WTC11 (cell line): ENCODE measurements around the gene KIFC3. TPM values are rescaled to one million over a fixed set of nuclear protein-coding genes. Genes with fewer than 3 reads are reported as not detected.

Experiments
- ATAC-seq: fragments of 200-7000 bp; cut with Tn5 transposase; 2 replicates; pipeline ENCODE4 v1.10.0; 2021; ENCODE audit warnings: mild to moderate bottlenecking, moderate library complexity
- CTCF ChIA-PET: fragments of 300-600 bp; sonication (Branson Sonifier 250); formaldehyde crosslinking; loops from one replicate; lab custom pipeline; 2021; ENCODE audit warnings: antibody characterized with exemption; lab: Charles Lee
- POLR2A ChIA-PET: fragments of 350-600 bp; sonication (Branson Sonifier 250); formaldehyde crosslinking; loops from one replicate; lab custom pipeline; 2021; ENCODE audit warnings: antibody characterized with exemption; lab: Charles Lee
- DNase-seq: peaks from one replicate; pipeline ENCODE4 v3.0.0; 2021; ENCODE audit warnings: low spot score
- H3K27ac Mint-ChIP-seq: 2 replicates; pipeline ENCODE4 v1.8.0; 2021; ENCODE audit warnings: mixed read lengths
- H3K27me3 Mint-ChIP-seq: 2 replicates; pipeline ENCODE4 v1.8.0; 2021; ENCODE audit warnings: low read depth, mild to moderate bottlenecking, moderate library complexity, mixed read lengths
- H3K36me3 Mint-ChIP-seq: 2 replicates; pipeline ENCODE4 v1.8.0; 2021; ENCODE audit warnings: mixed read lengths
- H3K4me1 Mint-ChIP-seq: 2 replicates; pipeline ENCODE4 v1.8.0; 2022; ENCODE audit warnings: mixed read lengths
- H3K4me3 Mint-ChIP-seq: 2 replicates; pipeline ENCODE4 v1.8.0; 2021; ENCODE audit warnings: mild to moderate bottlenecking, moderate library complexity, mixed read lengths
- H3K9me3 Mint-ChIP-seq: 2 replicates; pipeline ENCODE4 v1.8.0; 2021; ENCODE audit warnings: mixed read lengths
- CREM ChIP-seq: sonication (generic); formaldehyde crosslinking; IDR thresholded peaks from 2 replicates; pipeline ENCODE4 v1.8.1; 2022; ENCODE audit warnings: mild to moderate bottlenecking, missing genetic modification reagents, moderate library complexity
- EMX1 ChIP-seq: fragments of 250-450 bp; sonication (Bioruptor Pico); IDR thresholded peaks from 2 replicates; pipeline ENCODE4 v1.8.0; 2021; ENCODE audit warnings: mild to moderate bottlenecking
- ETV6 ChIP-seq: sonication (generic); formaldehyde crosslinking; IDR thresholded peaks from 2 replicates; pipeline ENCODE4 v1.8.1; 2022; ENCODE audit warnings: mild to moderate bottlenecking, missing genetic modification reagents
- FOXK1 ChIP-seq: sonication (generic); formaldehyde crosslinking; IDR thresholded peaks from 2 replicates; pipeline ENCODE4 v1.8.0; 2022; ENCODE audit warnings: mild to moderate bottlenecking, moderate library complexity, missing genetic modification reagents
- GABPB1 ChIP-seq: sonication (generic); formaldehyde crosslinking; IDR thresholded peaks from 2 replicates; pipeline ENCODE4 v1.8.1; 2023; ENCODE audit warnings: mild to moderate bottlenecking, missing genetic modification reagents
- GRHL2 ChIP-seq: fragments of 250-450 bp; sonication (Bioruptor Pico); IDR thresholded peaks from 2 replicates; pipeline ENCODE4 v1.8.0; 2022; ENCODE audit warnings: mild to moderate bottlenecking, moderate library complexity; ENCODE audit not compliant: insufficient replicate concordance, severe bottlenecking
- IRF2 ChIP-seq: sonication (generic); formaldehyde crosslinking; IDR thresholded peaks from 2 replicates; pipeline ENCODE4 v1.8.0; 2022; ENCODE audit warnings: low read depth, missing genetic modification reagents, borderline replicate concordance
- ZBTB21 ChIP-seq: sonication (generic); formaldehyde crosslinking; IDR thresholded peaks from 2 replicates; pipeline ENCODE4 v1.8.1; 2023; ENCODE audit warnings: mild to moderate bottlenecking, missing genetic modification reagents, borderline replicate concordance
- ZNF232 ChIP-seq: sonication (generic); formaldehyde crosslinking; IDR thresholded peaks from 2 replicates; pipeline ENCODE4 v1.8.0; 2022; ENCODE audit warnings: mild to moderate bottlenecking, missing genetic modification reagents
- total RNA-seq: library from RNA; stranded (reverse); gene quantifications from 3 replicates; pipeline ENCODE4 v1.2.3, GENCODE V29; 2021
- TF ChIP-seq, protein P1 (sequence below): sonication (generic); formaldehyde crosslinking; IDR thresholded peaks from 2 replicates; pipeline ENCODE4 v1.8.0; 2022; ENCODE audit warnings: mild to moderate bottlenecking, missing genetic modification reagents
- TF ChIP-seq, protein P2 (sequence below): fragments of 250-450 bp; sonication (Bioruptor Pico); conservative IDR thresholded peaks from 2 replicates; pipeline ENCODE4 v1.9.0; 2021; ENCODE audit warnings: mild to moderate bottlenecking
- TF ChIP-seq, protein P3 (sequence below): sonication (generic); formaldehyde crosslinking; IDR thresholded peaks from 2 replicates; pipeline ENCODE4 v1.8.0; 2022; ENCODE audit warnings: mild to moderate bottlenecking, missing genetic modification reagents
- TF ChIP-seq, protein P4 (sequence below): sonication (generic); formaldehyde crosslinking; IDR thresholded peaks from 2 replicates; pipeline ENCODE4 v1.8.0; 2022; ENCODE audit warnings: mild to moderate bottlenecking, missing genetic modification reagents
- TF ChIP-seq, protein P5 (sequence below): sonication (generic); formaldehyde crosslinking; IDR thresholded peaks from 2 replicates; pipeline ENCODE4 v1.8.1; 2022; ENCODE audit warnings: low read depth, mild to moderate bottlenecking, moderate library complexity, missing genetic modification reagents, borderline replicate concordance
- TF ChIP-seq, protein P6 (sequence below): fragments of 250-450 bp; sonication (Bioruptor Pico); IDR thresholded peaks from 2 replicates; pipeline ENCODE4 v2.1.2; 2022; ENCODE audit warnings: mild to moderate bottlenecking, moderate library complexity
- TF ChIP-seq, protein P7 (sequence below): sonication (generic); formaldehyde crosslinking; IDR thresholded peaks from 2 replicates; pipeline ENCODE4 v1.8.0; 2023; ENCODE audit warnings: mild to moderate bottlenecking, missing genetic modification reagents

Gene KIFC3
- total RNA-seq, 1 experiment from 2014 or later: 11.6 TPM

DNA sequence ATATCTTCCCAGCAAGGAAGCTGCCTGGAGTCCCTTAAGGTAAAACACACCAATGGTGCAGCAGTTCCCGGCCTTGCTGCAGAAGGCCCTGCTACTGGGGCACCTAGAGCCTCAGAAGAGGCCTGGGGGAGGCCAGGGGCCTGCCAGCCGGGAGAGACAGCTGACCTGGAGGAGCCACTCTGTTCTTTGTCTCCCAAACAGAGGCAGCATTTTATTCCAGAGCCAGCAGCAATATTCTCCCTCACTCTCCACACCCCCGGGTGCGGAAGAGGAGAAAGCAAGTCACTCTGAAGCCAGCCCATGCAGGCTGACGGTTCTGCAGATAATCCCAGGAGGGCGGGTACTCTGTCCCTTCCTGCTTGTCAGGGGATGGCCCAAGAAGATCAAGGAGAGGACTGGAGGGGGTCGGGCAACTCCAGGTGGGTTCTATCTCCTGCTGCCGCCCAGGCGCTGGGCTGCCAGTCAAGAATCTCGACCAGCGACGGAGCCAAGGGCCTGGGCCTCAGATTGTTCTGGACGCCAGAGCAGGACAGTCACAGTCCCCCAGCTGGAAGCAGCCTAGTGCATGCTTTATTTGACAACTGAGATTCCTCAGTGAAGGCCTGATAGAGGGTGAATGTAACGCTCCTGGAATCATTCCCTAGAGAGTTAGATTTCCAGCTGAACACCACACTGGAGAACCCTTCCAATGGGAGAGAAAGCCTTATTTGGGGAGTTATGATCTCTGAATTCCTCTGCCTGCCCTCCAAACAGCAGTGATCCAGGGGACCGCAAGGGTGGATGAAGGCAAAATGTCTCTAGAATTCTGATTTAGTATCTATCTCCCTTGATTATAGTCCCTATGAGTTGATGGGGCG lies 1.1 kb upstream of the KIFC3 start (continued):
- no peak for TF ChIP-seq EMX1 (CRISPR knock-in tag)
- TF ChIP-seq, all 79 proteins: peak for 0

DNA sequence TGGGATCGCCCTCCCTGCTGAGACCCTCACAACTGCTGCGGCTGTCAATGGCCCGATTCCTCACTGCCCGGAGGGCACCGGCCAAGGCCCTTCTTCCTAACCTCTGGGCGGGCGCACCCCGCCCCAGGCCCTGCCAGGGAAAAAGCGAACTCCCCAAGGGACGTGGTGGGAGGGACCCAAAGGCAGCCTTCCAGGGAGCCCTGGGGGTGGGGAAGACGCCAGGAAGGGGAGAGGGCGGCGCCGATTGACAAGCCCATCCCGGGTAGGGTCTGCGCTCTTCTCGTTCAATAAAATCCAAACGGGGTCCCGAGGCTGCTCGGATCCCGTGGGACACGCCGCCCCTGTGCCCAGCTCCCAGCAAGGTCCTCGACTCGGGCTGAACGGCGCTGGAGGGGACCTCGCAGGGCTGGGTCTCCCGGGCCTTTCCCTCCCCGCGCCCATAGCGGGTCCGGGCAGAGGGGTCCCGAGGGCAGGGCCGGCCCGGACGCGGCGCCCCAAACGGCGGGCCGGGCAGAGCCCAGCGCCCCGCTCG lies 416 bp downstream of the KIFC3 start:
- ChIA-PET POLR2A (no interaction called here), CTCF (interaction anchor here (1.0 to 10.8 kb wide), 8 partner anchors 15 to 97 kb away, joined by 3 to 120 read pairs (median 3); no protein-coding TSS in a partner anchor)
- no peaks in the 10 kb centered on the region for H3K9me3 Mint-ChIP-seq
- H3K27me3 Mint-ChIP-seq: peaks cover 29% of the 10 kb centered on the region
- peak; percentile 7 for ATAC-seq
- DNase-seq: peak; percentile 32
- peaks cover 62% of the 10 kb centered on the region for H3K4me1 Mint-ChIP-seq
- no peak overlapping the region for H3K27ac Mint-ChIP-seq
- peak overlapping the region; percentile 57 for H3K4me3 Mint-ChIP-seq
- H3K36me3 Mint-ChIP-seq: no peaks in the 10 kb centered on the region
- no peak for TF ChIP-seq ZNF232
- TF ChIP-seq EMX1 (CRISPR knock-in tag): 0 out of 2 replicates have a peak, but pooled peaks have one; percentile 15
- no peak for TF ChIP-seq ETV6
- TF ChIP-seq CREM: no peak
- TF ChIP-seq, protein P1, sequence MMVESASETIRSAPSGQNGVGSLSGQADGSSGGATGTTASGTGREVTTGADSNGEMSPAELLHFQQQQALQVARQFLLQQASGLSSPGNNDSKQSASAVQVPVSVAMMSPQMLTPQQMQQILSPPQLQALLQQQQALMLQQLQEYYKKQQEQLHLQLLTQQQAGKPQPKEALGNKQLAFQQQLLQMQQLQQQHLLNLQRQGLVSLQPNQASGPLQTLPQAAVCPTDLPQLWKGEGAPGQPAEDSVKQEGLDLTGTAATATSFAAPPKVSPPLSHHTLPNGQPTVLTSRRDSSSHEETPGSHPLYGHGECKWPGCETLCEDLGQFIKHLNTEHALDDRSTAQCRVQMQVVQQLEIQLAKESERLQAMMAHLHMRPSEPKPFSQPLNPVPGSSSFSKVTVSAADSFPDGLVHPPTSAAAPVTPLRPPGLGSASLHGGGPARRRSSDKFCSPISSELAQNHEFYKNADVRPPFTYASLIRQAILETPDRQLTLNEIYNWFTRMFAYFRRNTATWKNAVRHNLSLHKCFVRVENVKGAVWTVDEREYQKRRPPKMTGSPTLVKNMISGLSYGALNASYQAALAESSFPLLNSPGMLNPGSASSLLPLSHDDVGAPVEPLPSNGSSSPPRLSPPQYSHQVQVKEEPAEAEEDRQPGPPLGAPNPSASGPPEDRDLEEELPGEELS (CRISPR knock-in tag): 0 out of 2 replicates have a peak, but pooled peaks have one; percentile 9

DNA sequence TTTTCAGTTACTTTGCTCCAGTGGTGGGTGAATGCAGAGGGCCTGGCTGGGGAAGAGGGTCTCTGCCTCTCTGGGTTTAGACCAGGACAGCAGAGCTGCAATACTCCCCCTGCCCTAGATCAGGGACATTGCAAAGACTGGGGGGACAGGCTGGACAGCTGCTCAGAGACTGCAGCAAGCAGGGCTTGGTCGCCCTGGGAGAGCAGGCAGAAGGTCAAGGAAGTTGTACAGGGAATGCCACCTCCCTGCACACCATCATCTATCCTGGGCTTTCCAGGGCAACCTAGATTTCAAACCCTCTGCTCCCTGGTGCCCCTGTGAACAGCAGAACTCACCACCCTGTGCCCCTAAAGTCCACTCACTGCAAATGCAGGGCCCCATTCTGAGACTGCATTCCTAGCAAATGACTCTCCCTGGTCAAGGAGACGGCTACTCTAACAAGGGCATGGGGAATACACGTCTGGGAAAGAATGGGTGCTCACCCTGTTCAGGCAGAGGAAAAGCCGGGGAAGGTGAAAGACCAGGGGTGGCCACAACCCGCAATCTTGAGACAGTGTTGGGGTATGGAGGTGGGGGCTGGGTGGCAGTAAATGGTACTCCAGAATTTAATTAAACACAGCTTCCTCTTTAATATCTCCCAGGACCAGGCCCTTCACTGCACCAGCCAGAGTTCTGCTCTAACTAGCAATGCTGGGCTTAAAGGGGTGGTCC lies 1.0 kb downstream of the KIFC3 start:
- ATAC-seq: peak; percentile 13
- TF ChIP-seq, protein P2, sequence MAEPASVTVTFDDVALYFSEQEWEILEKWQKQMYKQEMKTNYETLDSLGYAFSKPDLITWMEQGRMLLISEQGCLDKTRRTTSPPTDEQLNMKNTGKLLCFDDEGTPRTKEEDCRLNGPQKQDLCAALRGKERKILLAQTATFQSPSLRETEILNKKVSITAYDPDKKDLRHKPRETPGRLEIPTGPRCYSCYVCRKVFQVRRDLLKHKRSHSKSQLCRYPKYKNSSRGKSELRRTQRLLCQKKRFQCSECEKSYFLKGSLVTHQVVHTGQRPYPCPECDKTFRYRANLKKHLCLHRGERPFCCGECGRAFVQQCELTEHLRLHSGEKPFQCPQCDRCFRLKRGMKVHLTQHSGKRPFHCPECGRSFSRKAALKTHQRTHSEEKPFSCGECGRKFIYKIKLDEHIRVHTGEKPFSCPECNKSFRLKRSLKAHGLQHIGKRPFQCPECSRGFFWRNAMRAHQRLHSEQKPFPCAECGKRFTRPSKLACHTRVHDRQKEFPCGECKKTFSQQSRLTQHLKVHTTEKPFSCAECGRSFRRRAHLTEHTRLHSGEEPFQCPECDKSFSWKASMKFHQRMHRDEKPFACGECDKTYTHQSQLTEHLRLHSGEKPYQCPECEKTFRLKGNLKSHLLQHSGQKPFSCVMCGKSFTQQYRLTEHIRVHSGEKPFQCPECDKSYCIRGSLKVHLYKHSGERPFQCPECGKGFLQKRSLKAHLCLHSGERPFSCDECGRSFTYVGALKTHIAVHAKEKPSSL: no peak
- TF ChIP-seq, protein P3, sequence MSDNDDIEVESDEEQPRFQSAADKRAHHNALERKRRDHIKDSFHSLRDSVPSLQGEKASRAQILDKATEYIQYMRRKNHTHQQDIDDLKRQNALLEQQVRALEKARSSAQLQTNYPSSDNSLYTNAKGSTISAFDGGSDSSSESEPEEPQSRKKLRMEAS: no peak
- TF ChIP-seq, protein P4, sequence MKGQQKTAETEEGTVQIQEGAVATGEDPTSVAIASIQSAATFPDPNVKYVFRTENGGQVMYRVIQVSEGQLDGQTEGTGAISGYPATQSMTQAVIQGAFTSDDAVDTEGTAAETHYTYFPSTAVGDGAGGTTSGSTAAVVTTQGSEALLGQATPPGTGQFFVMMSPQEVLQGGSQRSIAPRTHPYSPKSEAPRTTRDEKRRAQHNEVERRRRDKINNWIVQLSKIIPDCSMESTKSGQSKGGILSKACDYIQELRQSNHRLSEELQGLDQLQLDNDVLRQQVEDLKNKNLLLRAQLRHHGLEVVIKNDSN (CRISPR knock-in tag): no peak
- TF ChIP-seq GABPB1 (CRISPR knock-in tag) (no peak), FOXK1 (no peak), GRHL2 (CRISPR knock-in tag) (no peak), ZBTB21 (CRISPR knock-in tag) (no peak), IRF2 (CRISPR knock-in tag) (no peak)
- TF ChIP-seq, protein P5, sequence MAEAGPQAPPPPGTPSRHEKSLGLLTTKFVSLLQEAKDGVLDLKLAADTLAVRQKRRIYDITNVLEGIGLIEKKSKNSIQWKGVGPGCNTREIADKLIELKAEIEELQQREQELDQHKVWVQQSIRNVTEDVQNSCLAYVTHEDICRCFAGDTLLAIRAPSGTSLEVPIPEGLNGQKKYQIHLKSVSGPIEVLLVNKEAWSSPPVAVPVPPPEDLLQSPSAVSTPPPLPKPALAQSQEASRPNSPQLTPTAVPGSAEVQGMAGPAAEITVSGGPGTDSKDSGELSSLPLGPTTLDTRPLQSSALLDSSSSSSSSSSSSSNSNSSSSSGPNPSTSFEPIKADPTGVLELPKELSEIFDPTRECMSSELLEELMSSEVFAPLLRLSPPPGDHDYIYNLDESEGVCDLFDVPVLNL: no peak
- TF ChIP-seq, protein P6, sequence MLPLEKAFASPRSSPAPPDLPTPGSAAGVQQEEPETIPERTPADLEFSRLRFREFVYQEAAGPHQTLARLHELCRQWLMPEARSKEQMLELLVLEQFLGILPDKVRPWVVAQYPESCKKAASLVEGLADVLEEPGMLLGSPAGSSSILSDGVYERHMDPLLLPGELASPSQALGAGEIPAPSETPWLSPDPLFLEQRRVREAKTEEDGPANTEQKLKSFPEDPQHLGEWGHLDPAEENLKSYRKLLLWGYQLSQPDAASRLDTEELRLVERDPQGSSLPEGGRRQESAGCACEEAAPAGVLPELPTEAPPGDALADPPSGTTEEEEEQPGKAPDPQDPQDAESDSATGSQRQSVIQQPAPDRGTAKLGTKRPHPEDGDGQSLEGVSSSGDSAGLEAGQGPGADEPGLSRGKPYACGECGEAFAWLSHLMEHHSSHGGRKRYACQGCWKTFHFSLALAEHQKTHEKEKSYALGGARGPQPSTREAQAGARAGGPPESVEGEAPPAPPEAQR: no peak
- TF ChIP-seq, protein P7, sequence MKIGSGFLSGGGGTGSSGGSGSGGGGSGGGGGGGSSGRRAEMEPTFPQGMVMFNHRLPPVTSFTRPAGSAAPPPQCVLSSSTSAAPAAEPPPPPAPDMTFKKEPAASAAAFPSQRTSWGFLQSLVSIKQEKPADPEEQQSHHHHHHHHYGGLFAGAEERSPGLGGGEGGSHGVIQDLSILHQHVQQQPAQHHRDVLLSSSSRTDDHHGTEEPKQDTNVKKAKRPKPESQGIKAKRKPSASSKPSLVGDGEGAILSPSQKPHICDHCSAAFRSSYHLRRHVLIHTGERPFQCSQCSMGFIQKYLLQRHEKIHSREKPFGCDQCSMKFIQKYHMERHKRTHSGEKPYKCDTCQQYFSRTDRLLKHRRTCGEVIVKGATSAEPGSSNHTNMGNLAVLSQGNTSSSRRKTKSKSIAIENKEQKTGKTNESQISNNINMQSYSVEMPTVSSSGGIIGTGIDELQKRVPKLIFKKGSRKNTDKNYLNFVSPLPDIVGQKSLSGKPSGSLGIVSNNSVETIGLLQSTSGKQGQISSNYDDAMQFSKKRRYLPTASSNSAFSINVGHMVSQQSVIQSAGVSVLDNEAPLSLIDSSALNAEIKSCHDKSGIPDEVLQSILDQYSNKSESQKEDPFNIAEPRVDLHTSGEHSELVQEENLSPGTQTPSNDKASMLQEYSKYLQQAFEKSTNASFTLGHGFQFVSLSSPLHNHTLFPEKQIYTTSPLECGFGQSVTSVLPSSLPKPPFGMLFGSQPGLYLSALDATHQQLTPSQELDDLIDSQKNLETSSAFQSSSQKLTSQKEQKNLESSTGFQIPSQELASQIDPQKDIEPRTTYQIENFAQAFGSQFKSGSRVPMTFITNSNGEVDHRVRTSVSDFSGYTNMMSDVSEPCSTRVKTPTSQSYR: no peak
- DNase-seq: no peak
- H3K4me1 Mint-ChIP-seq: peaks cover 62% of the 10 kb centered on the region
- no peak overlapping the region for H3K27ac Mint-ChIP-seq
- H3K4me3 Mint-ChIP-seq: peak overlapping the region; percentile 57
- peaks cover 31% of the 10 kb centered on the region for H3K27me3 Mint-ChIP-seq
- no peaks in the 10 kb centered on the region for H3K36me3 Mint-ChIP-seq
- POLR2A ChIA-PET: no interaction called here
- H3K9me3 Mint-ChIP-seq: no peaks in the 10 kb centered on the region
- CTCF ChIA-PET: interaction anchor here (1.0 to 10.8 kb wide), 11 partner anchors 15 to 209 kb away, joined by 3 to 120 read pairs (median 3); no protein-coding TSS in a partner anchor
